ENCODE measurements around the gene AFAP1L2.

AFAP1L2 gene

DNA sequence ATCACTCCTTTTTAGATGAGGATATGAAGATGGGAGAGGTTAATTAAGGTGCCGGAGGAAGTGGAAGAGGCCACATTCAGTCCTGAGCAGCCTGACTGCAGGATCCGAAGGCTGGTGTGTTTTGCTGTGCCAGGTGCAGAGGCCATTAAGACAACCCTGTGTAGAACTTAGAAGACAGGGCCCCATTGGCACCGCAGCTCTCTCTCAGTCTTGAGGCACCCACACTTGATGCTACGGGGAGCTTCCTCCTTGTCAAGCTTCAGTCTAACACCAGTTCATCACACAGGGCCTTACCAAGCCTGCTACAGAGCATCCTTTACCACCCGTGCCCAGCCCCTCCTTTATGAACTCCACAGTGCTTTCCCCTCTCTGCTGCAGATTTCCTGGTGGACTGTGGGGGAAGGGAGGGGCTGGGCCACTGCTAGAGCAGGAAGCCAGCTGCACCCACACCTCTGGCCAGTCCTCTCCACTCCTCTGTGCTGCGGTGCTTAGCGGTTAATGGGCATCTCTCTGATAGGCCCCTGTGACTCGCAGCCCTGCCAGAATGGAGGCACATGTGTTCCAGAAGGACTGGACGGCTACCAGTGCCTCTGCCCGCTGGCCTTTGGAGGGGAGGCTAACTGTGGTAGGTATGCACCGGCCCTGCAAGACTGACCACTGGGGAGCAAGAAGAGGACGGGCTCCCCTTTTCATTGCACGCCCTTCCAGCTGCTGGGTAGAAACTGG lies 119.8 kb downstream of the AFAP1L2 start:
- no peak for DNase-seq

DNA sequence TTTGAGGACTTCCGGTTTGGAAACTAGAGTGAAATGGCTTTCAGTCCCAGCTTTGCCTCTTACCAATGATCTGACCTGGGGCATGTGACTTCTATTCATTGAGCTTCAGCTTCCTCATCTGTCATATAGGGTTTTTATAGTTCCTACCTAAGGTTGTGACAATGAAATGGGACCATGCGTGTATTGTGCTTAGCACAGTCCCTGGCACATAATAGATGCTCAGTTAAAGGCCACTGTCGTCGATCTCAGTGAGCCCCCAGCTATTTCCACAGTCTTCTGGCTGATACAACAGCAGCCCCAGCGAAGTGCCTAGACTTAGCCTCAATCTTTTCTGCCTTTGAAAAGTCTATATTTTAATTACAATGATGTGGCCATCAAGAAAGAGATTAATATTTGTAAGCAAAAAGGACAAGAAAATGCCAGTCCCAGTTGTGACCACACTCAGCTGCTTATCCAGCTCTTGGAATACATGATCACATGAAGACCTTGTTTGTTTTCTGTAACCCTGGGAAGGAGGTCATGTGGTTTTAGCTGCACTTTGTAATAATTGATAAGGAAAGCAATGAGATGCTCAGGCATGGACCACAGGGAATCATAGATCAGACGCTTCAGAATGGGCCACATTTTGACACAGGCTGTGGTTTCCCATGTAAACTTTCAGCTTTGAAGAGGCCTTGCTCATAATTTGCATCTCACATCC lies 120.6 kb downstream of the AFAP1L2 start:
- no peak for DNase-seq

DNA sequence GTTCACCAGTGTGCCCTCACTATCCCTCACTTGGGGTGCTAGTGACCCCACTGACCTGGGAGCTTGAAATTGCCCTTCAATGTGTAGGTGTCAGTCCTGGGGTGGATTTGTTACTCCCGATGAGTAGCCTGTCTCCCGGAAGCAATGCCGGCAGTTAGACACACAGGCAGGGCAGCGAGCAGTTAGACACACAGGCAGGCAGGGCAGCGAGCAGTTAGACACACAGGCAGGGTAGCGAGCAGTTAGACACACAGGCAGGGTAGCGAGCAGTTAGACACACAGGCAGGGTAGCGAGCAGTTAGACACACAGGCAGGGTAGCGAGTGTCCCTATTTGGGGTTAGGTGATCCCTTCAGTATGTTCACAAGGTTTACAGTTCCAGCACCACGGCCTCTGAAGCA lies 121.2 kb downstream of the AFAP1L2 start:
- DNase-seq: no peak

DNA sequence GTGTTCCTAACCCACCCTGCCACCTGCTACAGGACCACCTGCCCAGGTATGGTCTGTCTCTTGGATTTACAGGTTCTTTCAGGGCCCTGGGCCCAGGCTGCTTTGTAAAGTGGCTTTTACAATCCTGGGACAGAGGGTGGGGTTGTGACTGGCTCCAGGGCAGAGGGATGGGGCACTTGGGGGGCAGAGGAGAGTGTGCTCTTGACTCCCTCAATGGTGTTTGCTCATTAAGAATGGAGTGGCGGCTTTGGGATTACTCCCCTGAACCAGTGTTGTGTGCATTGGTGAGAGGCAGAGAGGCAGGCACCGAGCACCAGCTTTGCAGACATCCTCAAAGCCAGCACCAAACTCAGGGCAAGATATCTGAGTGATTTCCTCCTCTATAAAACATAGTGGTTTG lies 121.8 kb downstream of the AFAP1L2 start:
- DNase-seq: no peak

DNA sequence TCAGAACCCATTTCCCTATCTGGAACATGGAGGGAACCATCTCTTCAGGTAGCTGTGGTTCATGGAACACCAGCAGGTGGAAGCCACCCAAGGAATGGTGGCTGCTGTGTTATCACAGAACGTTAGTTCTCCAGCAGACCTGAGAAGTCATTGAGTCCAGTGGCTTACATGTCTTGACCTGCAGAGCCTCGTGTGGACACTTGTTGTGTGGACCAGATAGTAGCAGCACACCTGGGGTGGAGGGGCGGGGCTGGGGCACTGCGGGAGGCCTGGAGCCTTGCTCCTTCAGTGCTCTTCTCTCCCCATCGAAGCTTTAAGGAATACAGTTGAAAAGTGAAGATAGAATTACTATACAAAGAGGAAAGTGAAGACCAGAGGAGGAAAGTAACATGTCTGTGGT lies 122.8 kb downstream of the AFAP1L2 start:
- no peak for DNase-seq

DNA sequence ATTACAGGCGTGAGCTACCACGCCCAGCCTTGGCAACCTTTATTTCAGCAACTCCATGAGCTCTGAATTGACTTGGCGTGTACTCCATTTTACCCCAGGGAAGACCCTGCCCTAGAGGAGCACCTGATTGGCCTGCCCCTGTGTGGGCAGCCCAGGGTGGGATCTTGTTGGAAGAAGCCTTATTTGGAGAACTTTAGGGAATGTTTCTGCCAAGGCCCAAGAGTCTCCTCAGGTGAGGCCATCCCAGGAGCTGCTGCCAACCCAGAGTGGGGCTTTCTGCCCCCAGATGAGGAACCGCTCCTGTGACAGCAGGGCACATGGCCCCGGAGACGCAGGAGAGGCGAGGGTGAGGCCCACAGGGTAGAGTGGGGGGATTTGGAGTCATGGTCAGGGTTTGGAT lies 123.3 kb downstream of the AFAP1L2 start:
- DNase-seq: no peak

DNA sequence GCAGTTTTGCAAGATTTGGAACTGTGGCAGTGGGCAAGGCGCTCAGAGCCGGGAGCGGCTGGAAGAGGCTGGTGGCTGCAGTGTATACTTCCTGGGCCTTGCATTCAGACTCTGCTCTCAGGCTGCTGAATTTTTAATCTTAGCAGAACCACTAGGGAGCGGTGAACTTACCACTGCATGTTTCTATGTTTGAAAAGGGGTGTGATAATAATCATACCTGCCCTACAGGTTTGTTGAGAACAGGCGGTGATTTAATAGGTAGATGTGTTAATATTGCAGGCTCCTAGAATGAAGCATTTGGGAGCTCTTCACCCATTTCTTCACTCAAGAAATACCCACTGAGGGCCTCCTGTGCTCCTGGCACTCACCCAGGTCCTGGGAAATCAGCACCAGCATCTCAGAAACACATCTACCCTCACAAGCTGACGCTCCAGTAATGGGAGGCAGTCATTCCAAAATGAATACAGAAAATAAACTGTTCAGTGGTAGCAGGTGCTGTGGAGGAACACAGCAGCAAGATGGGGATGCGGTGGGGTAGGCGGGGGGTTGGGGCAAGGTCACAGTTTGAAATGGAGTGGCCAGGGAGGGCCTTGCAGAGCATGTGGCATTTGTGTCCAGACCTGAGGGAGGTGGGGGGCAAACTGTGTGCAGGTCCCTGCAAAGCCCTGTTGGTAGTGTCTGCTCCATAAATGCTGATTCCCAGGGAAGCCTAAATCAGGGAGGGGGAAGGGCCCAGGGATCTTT lies 124.2 kb downstream of the AFAP1L2 start:
- no peak for DNase-seq

DNA sequence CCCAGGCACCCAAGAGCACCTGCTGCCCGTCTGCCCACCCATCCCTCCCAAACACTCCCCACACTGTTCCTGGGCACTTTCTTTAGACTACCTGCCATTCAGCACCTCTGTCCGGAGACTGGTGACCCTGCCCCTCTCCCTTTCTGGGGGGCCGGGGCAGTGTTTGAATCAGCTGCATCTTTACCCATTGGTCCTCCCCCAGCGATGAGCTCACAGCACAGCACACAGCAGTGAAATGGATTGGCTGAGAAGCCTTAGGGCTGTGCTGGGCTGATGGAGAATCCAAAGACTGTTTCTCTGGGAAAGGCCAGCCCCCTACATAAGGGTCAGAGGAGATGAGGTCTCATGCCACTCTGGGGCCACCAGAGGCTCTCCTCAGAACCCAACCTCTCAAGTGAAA lies 125.0 kb downstream of the AFAP1L2 start:
- no peak for DNase-seq

DNA sequence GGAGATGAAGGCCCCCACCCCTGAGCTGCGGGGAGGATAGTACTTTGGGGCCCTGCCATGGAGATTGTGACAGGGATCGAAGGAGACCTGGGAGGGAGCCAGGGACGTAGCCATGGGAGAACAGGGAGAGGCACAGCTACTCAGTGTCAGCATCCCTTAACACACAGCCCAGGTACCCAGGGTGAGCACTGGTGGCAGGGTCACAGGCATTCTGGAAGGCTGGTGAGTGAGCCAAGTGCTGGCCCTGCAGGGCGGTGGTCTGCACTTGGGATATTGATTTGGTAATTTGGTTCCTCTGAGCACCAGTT lies 125.5 kb downstream of the AFAP1L2 start:
- no peak for DNase-seq

DNA sequence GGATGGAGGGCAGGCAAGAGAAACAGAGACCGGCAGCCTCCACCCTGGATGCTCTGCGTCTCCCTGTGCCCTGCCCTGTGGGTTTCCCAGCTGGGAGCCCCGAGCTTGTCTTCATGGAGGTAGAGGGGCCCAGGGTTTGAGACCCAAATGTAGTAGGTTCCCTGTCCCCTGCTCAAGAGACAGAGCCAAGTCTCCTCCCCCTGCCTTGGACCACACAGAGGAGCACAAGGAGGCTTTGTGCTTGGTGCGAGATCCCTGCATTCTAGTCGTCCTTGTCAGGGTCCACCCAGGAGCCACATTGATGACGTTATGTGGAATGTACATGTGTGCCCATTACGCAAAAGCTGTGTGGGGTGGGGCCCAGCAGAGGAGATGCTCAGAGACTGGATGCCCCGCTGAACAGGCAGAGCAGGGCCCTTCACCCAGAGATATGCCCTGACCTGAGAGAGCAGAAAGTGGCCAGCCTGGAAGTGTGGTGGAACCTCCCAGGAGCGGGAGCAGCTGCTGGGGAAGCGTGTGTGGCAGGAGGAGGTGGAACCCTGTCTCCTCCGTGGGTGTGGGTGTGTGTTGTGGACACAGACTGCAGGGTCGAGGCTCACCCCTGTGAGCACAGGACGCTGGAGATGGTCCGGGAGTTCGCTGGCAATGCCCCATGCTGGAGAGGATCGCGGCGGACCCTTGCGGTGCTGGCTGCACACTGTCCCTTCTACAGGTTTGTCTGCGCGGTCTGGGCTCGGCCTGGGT lies 126.0 kb downstream of the AFAP1L2 start:
- DNase-seq: no peak

DNA sequence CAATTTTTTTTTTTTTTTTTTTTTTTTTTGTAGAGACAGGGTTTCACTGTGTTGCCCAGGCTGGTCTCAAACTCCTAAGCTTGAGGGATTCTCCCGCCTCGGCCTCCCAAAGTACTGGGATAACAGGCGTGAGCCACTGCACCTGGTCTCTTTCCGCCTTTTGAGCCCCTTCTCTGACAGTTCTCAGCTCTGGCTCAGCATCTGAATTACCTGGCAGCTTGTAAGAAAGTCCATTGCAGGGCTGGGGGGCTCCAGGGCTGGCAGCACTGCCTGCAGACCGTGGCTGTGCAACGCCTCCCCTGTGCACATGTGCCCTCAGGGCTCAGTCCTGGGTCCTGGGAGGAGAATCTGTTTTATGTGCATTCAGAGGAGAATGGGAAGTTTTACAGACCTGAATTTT lies 127.6 kb downstream of the AFAP1L2 start:
- DNase-seq: no peak

DNA sequence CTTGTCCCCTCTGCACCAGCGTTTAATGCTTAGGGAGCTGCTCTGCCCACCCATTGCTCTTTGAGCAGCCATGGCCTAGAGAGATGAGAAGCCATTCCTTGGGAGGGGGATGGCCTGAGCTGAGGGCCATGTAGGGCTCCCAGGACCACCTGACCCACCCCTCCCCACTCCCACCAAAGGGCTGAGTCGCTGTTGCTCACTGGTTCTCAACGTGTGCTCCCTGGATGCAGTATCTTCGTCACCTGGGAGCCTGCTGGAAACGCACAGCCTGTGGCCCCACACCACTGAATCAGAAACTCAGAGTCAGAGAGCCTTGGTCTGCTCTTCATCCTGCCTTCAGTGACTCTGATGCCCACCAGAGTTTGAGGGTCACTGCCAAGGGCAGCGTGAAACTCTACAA lies 128.2 kb downstream of the AFAP1L2 start:
- no peak for DNase-seq

DNA sequence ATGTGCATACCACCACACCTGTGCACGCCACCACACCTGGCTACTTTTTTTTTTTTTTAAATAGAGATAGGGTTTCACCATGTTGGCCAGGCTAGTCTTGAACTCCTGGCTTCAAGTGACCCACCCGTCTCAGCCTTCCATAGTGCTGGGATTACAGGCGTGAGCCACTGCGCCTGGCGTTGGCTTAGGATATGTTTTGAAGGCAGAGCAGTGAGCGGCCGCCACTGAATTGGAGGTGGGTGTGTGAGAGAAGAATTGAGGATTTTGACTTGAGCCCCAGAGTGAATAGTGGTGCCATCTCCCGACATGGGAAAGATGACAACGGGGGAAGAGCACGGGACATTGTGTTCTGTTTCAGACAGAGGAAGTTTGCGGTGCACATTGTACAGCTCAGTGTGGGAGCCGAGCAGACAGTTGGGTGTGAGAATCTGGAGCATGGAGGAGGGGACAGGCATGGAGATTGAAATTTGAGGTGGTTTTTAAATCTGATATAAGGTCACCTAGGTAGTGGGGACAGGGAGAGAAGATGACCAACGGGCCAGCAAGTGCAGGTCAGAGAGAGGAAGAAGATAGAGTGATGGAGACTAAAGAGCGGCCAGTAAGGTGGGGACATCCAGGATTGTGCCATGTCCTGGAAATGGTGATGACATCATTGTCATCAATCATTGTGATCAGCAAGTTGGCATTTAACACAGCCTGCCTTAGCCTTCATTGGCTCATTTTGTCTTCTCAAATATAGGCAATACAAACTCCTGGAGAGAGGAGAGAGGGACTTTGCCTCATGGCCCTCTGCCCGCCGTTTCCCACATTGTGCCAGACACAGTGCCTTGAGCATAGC lies 129.5 kb downstream of the AFAP1L2 start:
- DNase-seq: no peak

DNA sequence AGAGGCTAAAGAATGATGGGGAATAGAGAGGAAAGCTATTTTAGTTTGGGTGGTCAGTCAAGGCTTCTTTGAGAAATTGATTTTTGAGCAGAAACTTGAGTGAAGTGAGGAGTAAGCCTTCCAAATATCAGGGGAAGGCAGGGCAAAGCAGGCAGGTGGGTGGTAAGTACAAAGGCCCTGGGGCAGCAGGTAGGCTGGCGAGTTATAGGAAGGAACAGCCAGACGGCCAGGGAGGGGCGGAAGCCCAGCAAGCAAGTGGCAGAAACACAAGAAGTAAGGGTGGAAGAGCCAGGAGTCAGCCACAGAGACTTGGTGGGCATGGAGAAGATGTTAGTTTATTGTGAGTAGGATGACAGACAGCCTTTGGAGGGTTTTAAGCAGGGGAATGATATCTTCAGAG lies 130.4 kb downstream of the AFAP1L2 start:
- DNase-seq: no peak

DNA sequence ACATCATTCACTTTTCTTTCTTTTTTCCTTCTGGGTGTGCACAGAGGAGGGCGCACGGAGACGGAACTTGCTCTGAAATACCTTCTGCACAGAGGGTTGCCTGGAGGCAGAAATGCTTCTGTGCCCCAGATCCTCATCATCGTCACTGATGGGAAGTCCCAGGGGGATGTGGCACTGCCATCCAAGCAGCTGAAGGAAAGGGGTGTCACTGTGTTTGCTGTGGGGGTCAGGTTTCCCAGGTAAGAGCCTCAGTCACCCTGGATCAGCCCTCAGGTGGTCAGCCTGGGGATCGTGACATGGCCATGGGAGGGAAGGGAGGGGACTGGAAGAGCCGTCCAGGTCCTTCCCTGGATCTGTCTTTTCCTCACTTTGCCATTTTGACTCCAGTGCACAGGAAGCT lies 131.6 kb downstream of the AFAP1L2 start:
- no peak for DNase-seq

DNA sequence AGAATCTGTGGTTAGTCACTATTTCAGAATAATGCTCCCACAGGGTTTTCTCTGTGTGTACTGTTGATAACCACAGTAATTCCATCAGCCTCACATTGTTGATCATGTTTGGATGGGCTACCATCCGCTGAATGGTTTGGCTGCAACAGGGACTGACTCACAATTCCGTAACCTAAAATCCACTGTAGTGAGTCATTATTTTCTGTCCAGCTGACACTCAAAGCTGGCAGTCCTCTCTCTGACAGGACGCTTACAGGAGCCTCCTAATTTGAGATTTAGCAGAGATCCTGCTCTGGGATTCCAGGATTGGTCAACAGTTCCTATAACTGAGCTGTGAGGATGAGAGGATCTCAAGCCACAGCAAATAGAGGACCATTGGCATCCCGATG lies 132.5 kb downstream of the AFAP1L2 start:
- no peak for DNase-seq

DNA sequence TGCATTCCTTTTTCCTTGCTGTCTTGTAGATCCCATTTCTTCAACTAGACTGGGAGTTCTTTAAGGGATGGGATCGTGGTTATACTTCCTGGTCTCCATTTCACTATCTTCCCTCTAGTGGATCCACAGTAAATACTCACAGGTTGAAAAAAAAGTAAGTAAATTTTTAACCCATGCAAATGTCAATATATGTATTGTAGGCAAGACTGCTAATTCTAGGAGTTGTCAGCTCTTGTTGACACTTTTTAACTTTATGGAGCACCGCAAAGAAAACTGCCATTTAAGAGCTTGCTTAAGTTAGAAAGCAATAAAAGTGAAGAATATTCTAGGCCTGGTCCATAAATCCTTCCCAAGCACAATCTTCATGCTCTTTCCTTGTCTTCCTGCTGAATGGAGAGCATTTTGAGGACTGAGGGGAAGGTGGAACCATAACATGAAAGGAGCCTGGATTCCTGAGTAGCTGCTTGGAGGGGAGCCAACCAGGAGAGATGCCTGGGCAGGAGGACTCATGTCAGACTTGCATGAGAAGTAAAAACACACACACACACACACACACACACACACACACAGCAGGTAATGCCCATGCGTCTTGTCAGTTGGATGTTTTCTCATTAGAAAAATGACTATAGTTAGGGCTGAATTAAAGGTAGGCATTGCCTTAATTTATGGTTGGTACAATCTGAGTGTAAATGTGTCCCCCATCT lies 133.1 kb downstream of the AFAP1L2 start:
- DNase-seq: no peak

DNA sequence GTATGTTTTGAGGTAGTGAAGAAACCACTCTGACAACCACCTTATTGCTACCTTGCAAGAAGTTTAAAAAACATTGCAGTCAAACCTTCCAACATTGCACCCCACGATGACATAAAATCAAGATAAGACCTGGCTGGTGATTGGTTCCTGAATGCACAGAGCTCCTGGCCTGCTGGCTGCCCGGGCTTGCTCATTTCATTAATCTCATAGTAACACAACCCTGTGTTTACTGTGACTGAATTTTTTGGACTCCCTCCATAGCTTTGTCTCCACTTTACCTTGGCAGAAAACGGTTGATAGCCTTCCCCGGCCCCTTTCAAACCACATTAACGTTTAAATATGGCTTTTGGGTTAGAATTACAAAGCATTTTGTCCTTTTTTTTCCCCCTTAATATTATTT lies 137.8 kb downstream of the AFAP1L2 start:
- no peak for DNase-seq

DNA sequence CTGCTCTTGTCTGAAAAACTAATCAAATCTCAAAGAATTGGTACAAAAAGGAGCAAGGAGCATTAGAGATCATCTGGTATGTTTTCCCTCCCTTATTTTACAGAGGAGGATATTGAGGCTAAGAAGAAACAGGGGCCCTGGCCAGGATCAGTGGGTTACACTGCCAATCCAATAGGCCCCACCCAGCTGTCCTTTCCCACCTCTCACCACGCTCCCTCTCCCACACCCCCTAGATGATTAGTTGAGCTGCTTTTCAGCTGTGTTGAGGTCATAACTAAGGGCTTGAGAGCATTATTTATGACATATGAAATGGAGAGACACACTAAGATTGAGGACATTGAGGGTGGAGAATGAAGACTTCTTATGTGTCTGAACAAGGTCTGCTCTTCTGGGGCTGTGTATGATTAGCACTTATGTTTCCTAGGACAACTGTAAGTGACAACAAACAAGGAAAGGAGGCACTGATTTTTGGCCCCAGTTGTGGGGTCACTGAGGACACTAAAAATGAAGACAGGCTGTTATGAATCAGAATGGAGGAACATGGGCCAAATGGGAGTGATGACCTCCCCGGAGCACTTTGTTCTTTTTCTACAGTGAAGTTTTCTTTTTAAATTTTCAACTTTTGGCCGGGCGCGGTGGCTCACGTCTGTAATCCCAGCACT lies 138.8 kb downstream of the AFAP1L2 start:
- DNase-seq: no peak

DNA sequence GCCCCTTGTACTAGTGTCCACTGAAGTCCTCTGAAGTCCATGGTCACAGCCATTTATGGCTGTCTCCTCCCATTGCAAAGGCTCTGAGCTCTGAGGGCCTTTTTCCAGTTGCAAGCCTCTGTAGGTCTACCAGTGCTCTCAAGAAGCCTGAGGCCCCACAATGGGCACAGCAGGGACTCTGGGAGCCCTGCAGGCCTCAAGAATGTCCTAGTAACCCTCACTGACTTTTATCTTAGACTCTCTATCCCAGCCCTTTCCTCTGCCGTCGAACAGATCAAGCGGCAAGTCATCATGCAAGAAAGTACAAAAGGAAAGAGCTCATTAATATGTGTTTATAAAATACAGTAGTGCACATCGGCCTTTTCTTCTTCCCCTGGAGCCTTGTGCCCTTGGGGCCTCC lies 141.8 kb downstream of the AFAP1L2 start:
- no peak for DNase-seq

DNA sequence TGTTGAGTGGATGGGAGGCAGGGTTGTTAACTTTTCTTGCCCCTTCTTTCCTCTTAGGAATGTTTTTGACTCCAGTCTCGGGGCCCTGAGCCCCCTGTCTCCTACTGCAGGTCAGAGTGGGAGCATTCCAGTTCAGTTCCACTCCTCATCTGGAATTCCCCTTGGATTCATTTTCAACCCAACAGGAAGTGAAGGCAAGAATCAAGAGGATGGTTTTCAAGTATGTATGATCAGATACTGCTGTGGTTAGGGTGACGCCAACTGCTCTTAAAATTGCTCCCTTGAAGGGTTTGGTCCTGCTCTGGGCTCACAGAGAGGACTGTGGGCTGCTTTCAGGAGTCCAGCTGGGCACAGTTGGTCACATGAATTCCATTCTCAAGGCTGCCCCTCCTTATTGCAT lies 143.2 kb downstream of the AFAP1L2 start:
- no peak for DNase-seq

DNA sequence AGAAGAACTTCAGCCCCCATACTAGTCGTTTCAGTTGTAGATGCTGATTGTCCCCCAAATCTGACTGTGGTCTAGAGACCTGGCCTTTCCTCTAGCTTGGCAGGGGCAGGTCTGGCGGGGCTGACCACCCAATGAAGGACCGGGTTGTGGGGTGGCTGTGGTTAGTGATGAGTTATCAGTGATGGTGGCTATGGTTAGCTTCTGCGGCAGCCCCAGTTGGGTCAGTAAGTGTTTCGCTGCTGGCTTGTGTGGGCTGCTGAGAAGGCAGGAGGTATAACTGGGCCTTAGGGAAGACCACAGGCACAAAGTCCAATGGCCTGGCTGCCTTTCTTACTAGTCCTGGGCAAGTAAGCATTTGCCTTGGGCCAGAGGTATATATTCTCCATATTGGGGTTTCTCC lies 143.9 kb downstream of the AFAP1L2 start:
- DNase-seq: no peak
